Lower lobe of right lung (tissue), 2 donors: Measurements from ENCODE around the gene OR2F1. TPM values are rescaled to one million over a fixed set of nuclear protein-coding genes. Genes with fewer than 3 reads are reported as not detected.

ENCODE experiments used
- ATAC-seq, 2 donors: fragments of 200-7000 bp; cut with Tn5 transposase; one replicate each; pipeline ENCODE4 v1.9.1; 2020 to 2022; ENCODE audit warnings: mild to moderate bottlenecking in 2 of 2, moderate library complexity in 2 of 2
- DNase-seq: peaks from one replicate; pipeline ENCODE4 v3.0.0-alpha.2; 2020
- H3K27ac ChIP-seq: fragments of 200-600 bp; one replicate; pipeline ENCODE4 v1.8.0; 2022
- H3K27me3 ChIP-seq: fragments of 200-600 bp; one replicate; pipeline ENCODE4 v1.8.0; 2022; ENCODE audit warnings: low read depth
- H3K36me3 ChIP-seq: fragments of 200-600 bp; one replicate; pipeline ENCODE4 v1.8.0; 2022; ENCODE audit warnings: mild to moderate bottlenecking
- H3K4me1 ChIP-seq: fragments of 200-600 bp; one replicate; pipeline ENCODE4 v1.8.0; 2022
- H3K4me3 ChIP-seq: fragments of 200-600 bp; one replicate; pipeline ENCODE4 v1.8.0; 2022; ENCODE audit warnings: mild to moderate bottlenecking
- H3K9me3 ChIP-seq: fragments of 200-600 bp; one replicate; pipeline ENCODE4 v1.8.0; 2022
- CTCF ChIP-seq: fragments of 200-600 bp; IDR thresholded peaks from one replicate; pipeline ENCODE4 v1.8.0; 2022; ENCODE audit warnings: antibody characterized with exemption, mild to moderate bottlenecking
- intact Hi-C: fragments of 100-400 bp; cut with DNase I; formaldehyde crosslinking; loops from one replicate; pipeline ENCODE4 v1.11.0; 2022
- total RNA-seq: library from RNA; stranded (reverse); fragmentation: NEBNext Ultra II Directional; extraction: Animal tissue kit (Norgen Biotek cat#: 25700); gene quantifications from one replicate; pipeline ENCODE4 v1.2.1, GENCODE V29; 2021
- donor health status: DM: no; HTN: yes; CAD: no; lungs with severe emphysema.

Gene OR2F1
- total RNA-seq, 1 donor from 2014 or later, result not detected

- no peak overlapping the region for H3K27ac ChIP-seq
- H3K4me1 ChIP-seq, result no peaks in the 10 kb centered on the region
- intact Hi-C loops, result no loop called here
- no peak for TF ChIP-seq CTCF
- no peak for DNase-seq
- no peak for ATAC-seq
- H3K27me3 ChIP-seq, result no peaks in the 10 kb centered on the region
- no peaks in the 10 kb centered on the region for H3K36me3 ChIP-seq
- H3K4me3 ChIP-seq, result no peak overlapping the region
- no peaks in the 10 kb centered on the region for H3K9me3 ChIP-seq
Measured at GRCh38 chr7:143975617-143976016, 21.0 kb downstream of the OR2F1 start.

GRCh38 chr7:143978585-143978984 is 23.9 kb downstream of the OR2F1 start:
- Histone ChIP-seq H3K4me3 (no peak overlapping the region), H3K27me3 (no peaks in the 10 kb centered on the region), H3K9me3 (no peaks in the 10 kb centered on the region), H3K4me1 (no peaks in the 10 kb centered on the region), H3K36me3 (no peaks in the 10 kb centered on the region), H3K27ac (no peak overlapping the region)
- TF ChIP-seq CTCF, result no peak
- DNase-seq (no peak), ATAC-seq (no peak)
- intact Hi-C loops, result no loop called here

GRCh38 chr7:143979359-143979758 is 24.7 kb downstream of the OR2F1 start:
- no peak overlapping the region for H3K27ac ChIP-seq
- no peaks in the 10 kb centered on the region for H3K36me3 ChIP-seq
- H3K27me3 ChIP-seq, result no peaks in the 10 kb centered on the region
- H3K4me1 ChIP-seq, result no peaks in the 10 kb centered on the region
- ATAC-seq (no peak), DNase-seq (no peak)
- intact Hi-C loops, result no loop called here
- H3K4me3 ChIP-seq, result no peak overlapping the region
- no peak for TF ChIP-seq CTCF
- H3K9me3 ChIP-seq, result no peaks in the 10 kb centered on the region

- intact Hi-C loops, result no loop called here
- H3K9me3 ChIP-seq, result no peaks in the 10 kb centered on the region
- no peak for TF ChIP-seq CTCF
- DNase-seq (no peak), ATAC-seq (no peak)
- no peaks in the 10 kb centered on the region for H3K36me3 ChIP-seq
- H3K4me3 ChIP-seq, result no peak overlapping the region
- no peaks in the 10 kb centered on the region for H3K27me3 ChIP-seq
- no peaks in the 10 kb centered on the region for H3K4me1 ChIP-seq
- H3K27ac ChIP-seq, result no peak overlapping the region
Measured at GRCh38 chr7:143979998-143980397, 25.4 kb downstream of the OR2F1 start.

- Histone ChIP-seq H3K27me3 (no peaks in the 10 kb centered on the region), H3K4me1 (no peaks in the 10 kb centered on the region), H3K9me3 (no peaks in the 10 kb centered on the region), H3K36me3 (no peaks in the 10 kb centered on the region), H3K4me3 (no peak overlapping the region), H3K27ac (no peak overlapping the region)
- intact Hi-C loops, result no loop called here
- DNase-seq, result no peak
- no peak for TF ChIP-seq CTCF
- ATAC-seq, result no peak
Measured at GRCh38 chr7:143980746-143981510, 26.3 kb downstream of the OR2F1 start.
